Measurements from ENCODE around the gene TLE5.
"Not testable (repeated sequence)": the region's sequence is repeated elsewhere in the genome, so short reads cannot be mapped to it uniquely, and the experiment has no call there.

Gene TLE5

GRCh38 chr19:3096267-3096901 is 34.1 kb upstream of the TLE5 start:
- DNase-seq = no peak

- DNase-seq = no peak
Measured at GRCh38 chr19:3095441-3096191, 33.3 kb upstream of the TLE5 start.

- DNase-seq = no peak
Measured at GRCh38 chr19:3094601-3095440, 32.5 kb upstream of the TLE5 start.

GRCh38 chr19:3089299-3089855 is 27.1 kb upstream of the TLE5 start:
- not testable (repeated sequence) for DNase-seq

- DNase-seq = no peak
Measured at GRCh38 chr19:3087769-3088168, 25.5 kb upstream of the TLE5 start.

GRCh38 chr19:3084943-3085342 is 22.6 kb upstream of the TLE5 start:
- DNase-seq = no peak

- no peak for DNase-seq
Measured at GRCh38 chr19:3083964-3084363, 21.7 kb upstream of the TLE5 start.

- DNase-seq = no peak
Measured at GRCh38 chr19:3082331-3082730, 20.0 kb upstream of the TLE5 start.

- no peak for DNase-seq
Measured at GRCh38 chr19:3080286-3080685, 18.0 kb upstream of the TLE5 start.

GRCh38 chr19:3079578-3079977 is 17.3 kb upstream of the TLE5 start:
- DNase-seq = no peak

- DNase-seq = peak; percentile 18 to 31
Measured at GRCh38 chr19:3075605-3076431, 13.5 kb upstream of the TLE5 start.

- DNase-seq = no peak
Measured at GRCh38 chr19:3073931-3074595, 11.8 kb upstream of the TLE5 start.

- DNase-seq = no peak
Measured at GRCh38 chr19:3073159-3073563, 10.9 kb upstream of the TLE5 start.

GRCh38 chr19:3071768-3072167 is 9.5 kb upstream of the TLE5 start:
- no peak for DNase-seq

- no peak for DNase-seq
Measured at GRCh38 chr19:3068071-3068470, 5.8 kb upstream of the TLE5 start.

GRCh38 chr19:3067563-3067962 is 5.3 kb upstream of the TLE5 start:
- DNase-seq = no peak

GRCh38 chr19:3066482-3067049 is 4.3 kb upstream of the TLE5 start:
- DNase-seq = no peak

- no peak for DNase-seq
Measured at GRCh38 chr19:3065675-3066357, 3.5 kb upstream of the TLE5 start.

- DNase-seq = no peak
Measured at GRCh38 chr19:3064011-3064330, 1.7 kb upstream of the TLE5 start.

GRCh38 chr19:3061182-3062161 is 823 bp downstream of the TLE5 start:
- no peak for DNase-seq
